Stimulated activated CD8-positive, alpha-beta memory T cell treated with anti-CD3 and anti-CD28 coated beads, Interleukin-15, amount 100 ng/mL, for 24 hours (primary cell): ENCODE results near the gene NLK.

Experiments used
- DNase-seq: peaks from one replicate; pipeline ENCODE4 v3.0.0-alpha.2; 2020; ENCODE audit warnings: low read depth

Gene NLK

GRCh38 chr17:28113269-28113668 is 70.8 kb downstream of the NLK start:
- DNase-seq = no peak

DNA sequence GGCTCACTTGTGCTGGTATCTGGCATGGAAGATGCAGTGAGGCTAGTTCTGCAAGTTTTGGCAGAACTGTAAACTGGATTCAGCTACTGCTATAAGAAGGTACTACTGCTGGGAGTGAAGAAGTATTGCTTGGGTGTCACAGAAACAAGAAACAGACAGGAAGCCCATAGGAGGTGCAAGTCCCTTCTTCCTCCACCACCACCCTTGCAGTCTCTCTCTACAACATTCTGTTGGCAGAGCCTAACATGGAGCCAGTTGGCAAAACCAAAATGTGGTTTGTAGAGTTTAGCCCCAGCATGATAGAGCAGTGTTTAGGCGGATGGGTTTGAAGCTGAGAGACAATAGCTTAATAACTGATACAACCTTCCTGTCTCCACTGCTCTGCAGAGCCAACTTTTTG is 72.6 kb downstream of the NLK start:
- DNase-seq = no peak

- DNase-seq = no peak
These were observed 74.8 kb downstream of the NLK start for GRCh38 chr17:28117304-28117703.

DNA sequence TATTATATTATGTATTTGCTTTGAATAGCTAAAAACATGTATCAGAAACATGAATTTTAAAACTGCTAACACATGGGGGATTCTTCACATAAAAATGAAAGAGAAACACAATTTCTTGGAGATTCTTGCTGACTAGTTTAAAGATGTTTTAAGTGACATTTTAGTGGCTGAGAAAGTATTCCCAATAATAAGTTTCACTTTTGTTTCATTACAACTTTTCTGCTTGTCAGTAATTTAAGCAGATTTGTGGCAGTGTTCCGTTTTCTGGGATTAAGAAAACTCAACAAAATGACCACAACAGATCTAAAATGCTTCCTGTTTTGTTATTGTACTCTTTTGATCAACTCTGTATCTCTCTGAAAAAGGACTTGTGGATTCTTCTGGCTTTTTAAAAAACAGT is 75.9 kb downstream of the NLK start:
- no peak for DNase-seq

DNA sequence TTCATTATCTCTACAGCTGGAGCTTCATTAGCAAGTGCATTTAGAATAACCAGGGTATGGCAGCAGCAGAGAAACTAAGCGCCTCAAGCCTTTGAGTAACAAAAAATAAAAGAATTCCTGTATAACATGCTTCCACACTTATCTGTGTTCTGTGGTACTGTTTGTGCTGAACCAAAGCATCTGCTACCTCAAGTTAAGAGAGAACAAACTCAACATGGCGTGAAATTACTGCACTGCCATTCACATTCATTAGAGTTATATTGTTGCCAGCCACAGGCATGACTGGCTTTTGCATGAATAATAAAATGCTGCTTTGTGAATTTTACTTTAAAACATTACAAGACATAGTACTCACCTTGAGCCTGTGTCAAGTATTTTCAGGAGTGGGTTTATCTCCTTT is 76.6 kb downstream of the NLK start:
- DNase-seq = no peak

GRCh38 chr17:28119560-28119959 is 77.1 kb downstream of the NLK start:
- DNase-seq = no peak

DNA sequence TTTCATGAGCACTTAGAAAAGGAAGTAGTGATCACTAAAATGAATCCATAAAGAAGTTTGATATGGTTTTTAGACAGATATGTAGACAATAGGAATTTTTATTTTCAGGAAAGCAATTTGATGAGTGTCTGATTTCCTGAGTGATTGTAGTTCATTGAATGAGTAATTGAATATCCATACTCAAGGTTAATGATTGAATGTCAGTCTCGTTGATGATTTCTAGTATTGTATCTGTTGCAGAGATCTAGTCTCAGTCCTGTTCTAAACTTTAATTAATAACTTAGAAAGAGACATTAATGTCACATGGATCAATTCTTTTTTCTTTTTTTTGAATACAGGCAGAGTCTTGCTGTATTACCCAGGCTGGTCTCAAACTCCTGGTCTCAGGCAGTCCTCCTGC is 78.3 kb downstream of the NLK start:
- no peak for DNase-seq

GRCh38 chr17:28124962-28125361 is 82.5 kb downstream of the NLK start:
- DNase-seq = no peak

GRCh38 chr17:28125526-28126378 is 83.3 kb downstream of the NLK start:
- DNase-seq = no peak

- no peak for DNase-seq
These were observed 84.7 kb downstream of the NLK start for GRCh38 chr17:28127196-28127595.

DNA sequence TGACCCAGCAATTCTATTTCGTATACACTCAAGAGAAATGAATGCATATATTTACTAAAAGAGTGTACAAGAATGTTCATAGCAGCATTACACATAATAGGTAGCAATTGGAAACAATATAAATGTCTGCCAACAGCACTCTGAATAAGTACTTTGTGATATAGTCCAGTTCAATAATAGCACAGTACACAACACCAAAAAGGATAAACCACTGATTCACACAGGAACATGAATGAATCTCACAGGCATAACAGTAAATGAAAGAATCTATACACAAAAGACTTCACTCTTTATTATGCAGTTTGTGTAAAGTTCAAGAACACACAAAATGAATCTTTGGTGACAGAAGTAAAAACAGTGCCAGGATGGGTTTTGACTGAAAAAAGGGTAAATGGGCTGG is 86.3 kb downstream of the NLK start:
- no peak for DNase-seq

DNA sequence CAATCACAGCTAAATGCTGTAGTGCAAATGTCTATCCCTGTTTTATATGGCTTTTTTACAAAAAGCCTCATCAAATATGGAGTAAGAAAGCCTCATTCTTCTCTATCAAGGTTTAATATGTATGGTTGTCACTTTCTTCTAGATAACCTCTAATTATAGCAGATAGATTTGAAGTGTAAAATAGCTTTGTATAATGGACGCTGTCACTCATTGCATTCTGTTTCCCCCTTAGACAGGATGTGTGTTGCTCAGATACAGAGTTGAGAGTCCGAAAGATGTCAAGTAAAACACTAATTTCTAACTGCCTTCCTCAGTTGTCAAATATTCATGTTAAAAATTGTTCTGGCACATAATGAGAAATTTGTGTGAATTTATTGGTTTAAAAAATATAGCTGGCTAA is 88.0 kb downstream of the NLK start:
- DNase-seq = no peak

DNA sequence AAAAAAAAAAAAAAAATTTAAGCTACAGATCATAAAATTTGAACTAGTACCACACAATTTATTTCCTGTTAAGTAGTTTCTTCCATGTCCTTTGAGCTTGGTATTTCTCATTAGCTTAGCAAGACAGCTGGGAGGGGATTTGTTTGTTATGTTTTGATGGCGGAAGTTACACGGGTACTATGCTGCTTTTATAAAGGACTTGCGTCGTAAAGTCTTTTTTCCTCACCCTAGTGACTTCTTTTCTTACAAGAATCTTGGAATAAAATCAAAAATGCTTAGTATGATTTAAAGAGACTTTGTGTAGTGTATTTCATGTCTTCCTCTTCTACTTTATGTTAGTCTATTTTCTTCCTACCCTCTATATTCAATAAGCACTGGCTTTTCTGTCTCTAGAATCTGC is 89.1 kb downstream of the NLK start:
- DNase-seq = no peak

- DNase-seq = no peak
These were observed 91.1 kb downstream of the NLK start for GRCh38 chr17:28133562-28133970.

DNA sequence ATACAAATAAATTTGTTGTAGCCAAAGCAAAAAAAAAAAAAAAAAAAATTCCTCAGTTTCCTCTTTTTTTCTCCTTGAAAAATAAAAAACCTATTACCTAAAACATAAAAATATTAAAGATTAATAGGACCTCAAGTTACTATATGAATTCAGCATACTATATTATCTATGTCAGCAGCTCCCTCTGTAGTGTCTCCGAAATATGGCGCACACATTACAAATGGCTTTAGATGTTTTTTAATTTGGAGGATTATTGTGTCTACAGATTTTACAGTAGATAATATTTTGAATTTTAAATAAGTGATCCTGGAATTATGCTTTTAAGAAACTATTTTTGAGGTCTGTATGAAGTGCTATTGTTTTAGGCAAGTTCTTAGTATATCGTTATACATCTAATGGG is 94.4 kb downstream of the NLK start:
- DNase-seq = no peak

DNA sequence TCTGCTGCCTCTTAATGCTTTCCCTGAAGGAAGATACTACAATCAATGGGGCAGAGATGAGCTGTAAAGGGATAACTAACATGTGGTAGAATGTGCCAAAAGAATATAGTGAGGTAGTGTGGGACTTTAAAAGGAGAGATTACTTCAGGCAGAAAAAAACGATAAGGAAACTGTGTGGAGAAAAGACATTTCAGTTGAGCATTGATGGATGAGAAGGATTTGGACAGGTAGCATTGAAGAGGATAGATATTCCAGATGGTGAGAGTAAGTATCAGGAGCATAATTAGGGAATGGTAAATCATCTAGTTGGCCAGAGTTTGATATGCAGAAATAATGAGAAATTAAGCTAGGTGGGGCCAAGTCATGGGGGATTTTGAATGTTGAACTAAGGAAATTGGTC is 97.3 kb downstream of the NLK start:
- no peak for DNase-seq

DNA sequence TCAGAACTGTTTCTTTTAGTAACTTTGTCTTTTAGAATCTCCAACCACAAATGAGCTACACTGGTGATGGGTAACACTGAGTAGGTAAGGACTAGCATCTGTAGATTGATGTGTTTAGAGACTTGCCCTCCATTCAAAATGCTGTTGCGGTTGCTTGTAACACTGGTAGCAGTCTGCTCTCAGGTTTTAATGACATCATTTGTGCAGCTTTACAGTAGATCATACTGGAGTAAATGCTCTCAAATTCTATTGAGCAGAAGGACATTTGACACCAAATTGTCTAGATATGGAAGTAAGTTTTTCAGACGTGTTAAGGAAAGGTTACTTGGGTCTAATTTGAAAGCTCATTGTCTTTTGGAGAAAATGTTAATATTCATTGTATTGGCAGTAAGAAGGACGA is 98.8 kb downstream of the NLK start:
- no peak for DNase-seq

DNA sequence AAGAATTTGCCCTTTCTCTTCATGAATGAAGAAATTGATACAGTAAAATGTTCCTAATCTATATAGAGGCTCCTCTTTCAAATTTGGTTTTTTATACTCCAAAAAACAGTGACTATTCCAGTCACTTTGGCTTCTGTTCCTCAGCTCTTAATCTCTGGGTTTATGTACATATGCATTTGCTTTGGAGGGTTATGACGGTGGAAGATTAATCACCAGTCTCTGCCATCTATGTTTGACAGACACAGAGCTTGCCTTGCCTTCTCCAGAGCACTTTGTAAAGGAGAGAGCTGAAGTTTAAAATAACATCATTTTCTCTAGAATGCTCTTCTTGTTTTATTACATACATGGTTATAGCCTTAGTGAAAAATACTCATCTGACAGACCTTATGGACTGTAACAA is 99.3 kb downstream of the NLK start:
- no peak for DNase-seq

- no peak for DNase-seq
These were observed 99.8 kb downstream of the NLK start for GRCh38 chr17:28142305-28142704.

GRCh38 chr17:28144019-28144418 is 101.5 kb downstream of the NLK start:
- no peak for DNase-seq

- no peak for DNase-seq
These were observed 102.9 kb downstream of the NLK start for GRCh38 chr17:28145348-28145747.

- no peak for DNase-seq
These were observed 104.5 kb downstream of the NLK start for GRCh38 chr17:28147017-28147416.

GRCh38 chr17:28151001-28151400 is 108.5 kb downstream of the NLK start:
- DNase-seq = no peak

GRCh38 chr17:28154214-28154613 is 111.7 kb downstream of the NLK start:
- no peak for DNase-seq
